ENCODE results near the gene RTN4R. TPM values are rescaled to one million over a fixed set of nuclear protein-coding genes. Genes with fewer than 3 reads are reported as not detected.

Gene RTN4R
- total and polyA plus RNA-seq, 2 of the 13 experiments (the other 11 are each of a cell fraction or from before 2014, with no cell fraction given): 0.22 to 0.77 TPM

DNA sequence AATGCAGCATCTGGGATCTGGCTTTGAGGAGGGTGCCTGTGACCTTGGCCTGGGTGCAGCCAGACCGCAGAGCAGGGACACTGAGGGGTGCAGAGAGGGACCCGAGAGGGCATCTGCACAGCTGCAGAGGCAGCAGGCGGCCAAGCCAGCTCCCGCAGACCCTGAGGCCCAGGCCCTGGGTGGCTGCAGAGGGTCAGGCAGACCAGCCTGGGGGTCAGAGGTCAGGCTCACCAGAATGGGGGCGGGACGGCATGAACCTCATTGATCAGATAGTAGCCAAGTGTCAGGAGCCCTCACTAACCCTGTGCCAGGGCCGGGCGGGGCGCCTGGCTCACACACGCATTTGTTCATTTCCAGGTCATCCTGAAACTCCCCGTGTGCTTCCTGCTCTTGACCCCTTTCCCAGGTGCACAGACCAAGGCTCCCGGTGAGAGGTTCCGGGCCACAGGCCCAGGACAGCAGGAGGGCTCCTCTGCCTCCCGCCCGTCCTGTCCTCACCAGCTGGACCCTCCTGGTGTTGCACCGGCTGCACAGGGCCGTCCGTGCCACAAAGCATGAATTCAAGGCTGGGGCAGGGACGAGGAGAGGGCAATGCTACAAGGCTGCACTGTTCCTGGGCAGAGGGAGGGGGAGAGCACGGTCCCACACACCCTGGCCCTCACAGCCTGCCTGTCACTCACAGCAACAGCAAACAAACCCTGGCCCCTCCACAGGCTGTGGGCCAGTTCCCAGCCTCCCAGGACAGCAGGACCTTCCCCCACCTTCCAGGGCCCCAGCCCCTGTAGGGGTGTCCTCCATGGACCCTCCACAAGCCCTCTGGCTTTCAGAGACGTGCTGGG, 3.3 kb downstream of the RTN4R start (continued):
- TF ChIP-seq TFDP1 (CRISPR knock-in tag; IDR thresholded peaks at IDR 0.05; ENCODE audit: borderline replicate concordance): no peak
- TF ChIP-seq ZNF33A (CRISPR knock-in tag; IDR thresholded peaks at IDR 0.05; ENCODE audit: borderline replicate concordance): no peak
- TF ChIP-seq ZBTB38 (CRISPR knock-in tag; IDR thresholded peaks at IDR 0.05): no peak
- no peak for TF ChIP-seq ZNF878 (CRISPR knock-in tag; IDR thresholded peaks at IDR 0.05)
- no peak for TF ChIP-seq CSRNP1 (CRISPR knock-in tag; IDR thresholded peaks at IDR 0.05)
- TF ChIP-seq RXRA (CRISPR knock-in tag; IDR thresholded peaks at IDR 0.05): no peak
- TF ChIP-seq ARNT (IDR thresholded peaks at IDR 0.05): no peak
- no peak for TF ChIP-seq ATM (IDR thresholded peaks at IDR 0.05; ENCODE audit: borderline replicate concordance)
- no peak for TF ChIP-seq SIX1 (CRISPR knock-in tag; IDR thresholded peaks at IDR 0.05; ENCODE audit: borderline replicate concordance)
- no peak for TF ChIP-seq ZNF703 (CRISPR knock-in tag; IDR thresholded peaks at IDR 0.05; ENCODE audit: borderline replicate concordance)
- TF ChIP-seq LCORL (IDR thresholded peaks at IDR 0.05): no peak
- no peak for TF ChIP-seq LCORL (CRISPR knock-in tag; IDR thresholded peaks at IDR 0.05)
- no peak for TF ChIP-seq SOX6 (IDR thresholded peaks at IDR 0.05)
- no peak for TF ChIP-seq SOX6 (CRISPR knock-in tag; IDR thresholded peaks at IDR 0.05)
- TF ChIP-seq ZFP36L1 (CRISPR knock-in tag; IDR thresholded peaks at IDR 0.05): no peak
- no peak for TF ChIP-seq SRSF4 (IDR thresholded peaks at IDR 0.05; ENCODE audit: low read depth, low read length, poor library complexity, severe bottlenecking)
- no peak for TF ChIP-seq ZNF530 (CRISPR knock-in tag; IDR thresholded peaks at IDR 0.05; ENCODE audit: low read depth)
- TF ChIP-seq FOXM1 (CRISPR knock-in tag; IDR thresholded peaks at IDR 0.05): no peak
- TF ChIP-seq ZFYVE20 (CRISPR knock-in tag; IDR thresholded peaks at IDR 0.05; ENCODE audit: borderline replicate concordance, low read depth): no peak
- no peak for TF ChIP-seq ZNF17 (CRISPR knock-in tag; IDR thresholded peaks at IDR 0.05)
- TF ChIP-seq ZNF24 (IDR thresholded peaks at IDR 0.05): no peak
- no peak for TF ChIP-seq PPARG (CRISPR knock-in tag; conservative IDR thresholded peaks at IDR 0.05)
- TF ChIP-seq, protein P1, sequence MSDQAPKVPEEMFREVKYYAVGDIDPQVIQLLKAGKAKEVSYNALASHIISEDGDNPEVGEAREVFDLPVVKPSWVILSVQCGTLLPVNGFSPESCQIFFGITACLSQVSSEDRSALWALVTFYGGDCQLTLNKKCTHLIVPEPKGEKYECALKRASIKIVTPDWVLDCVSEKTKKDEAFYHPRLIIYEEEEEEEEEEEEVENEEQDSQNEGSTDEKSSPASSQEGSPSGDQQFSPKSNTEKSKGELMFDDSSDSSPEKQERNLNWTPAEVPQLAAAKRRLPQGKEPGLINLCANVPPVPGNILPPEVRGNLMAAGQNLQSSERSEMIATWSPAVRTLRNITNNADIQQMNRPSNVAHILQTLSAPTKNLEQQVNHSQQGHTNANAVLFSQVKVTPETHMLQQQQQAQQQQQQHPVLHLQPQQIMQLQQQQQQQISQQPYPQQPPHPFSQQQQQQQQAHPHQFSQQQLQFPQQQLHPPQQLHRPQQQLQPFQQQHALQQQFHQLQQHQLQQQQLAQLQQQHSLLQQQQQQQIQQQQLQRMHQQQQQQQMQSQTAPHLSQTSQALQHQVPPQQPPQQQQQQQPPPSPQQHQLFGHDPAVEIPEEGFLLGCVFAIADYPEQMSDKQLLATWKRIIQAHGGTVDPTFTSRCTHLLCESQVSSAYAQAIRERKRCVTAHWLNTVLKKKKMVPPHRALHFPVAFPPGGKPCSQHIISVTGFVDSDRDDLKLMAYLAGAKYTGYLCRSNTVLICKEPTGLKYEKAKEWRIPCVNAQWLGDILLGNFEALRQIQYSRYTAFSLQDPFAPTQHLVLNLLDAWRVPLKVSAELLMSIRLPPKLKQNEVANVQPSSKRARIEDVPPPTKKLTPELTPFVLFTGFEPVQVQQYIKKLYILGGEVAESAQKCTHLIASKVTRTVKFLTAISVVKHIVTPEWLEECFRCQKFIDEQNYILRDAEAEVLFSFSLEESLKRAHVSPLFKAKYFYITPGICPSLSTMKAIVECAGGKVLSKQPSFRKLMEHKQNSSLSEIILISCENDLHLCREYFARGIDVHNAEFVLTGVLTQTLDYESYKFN (CRISPR knock-in tag; conservative IDR thresholded peaks at IDR 0.05): no peak
- no peak for TF ChIP-seq NCOA5 (CRISPR knock-in tag; IDR thresholded peaks at IDR 0.05)
- no peak for TF ChIP-seq TBL1XR1 (IDR thresholded peaks at IDR 0.05; ENCODE audit: borderline replicate concordance, low read length, partially characterized antibody)
- no peak for TF ChIP-seq SSRP1 (CRISPR knock-in tag; IDR thresholded peaks at IDR 0.05)
- no peak for TF ChIP-seq ZBTB7A (CRISPR knock-in tag; IDR thresholded peaks at IDR 0.05)

Measured in HepG2 (cell line).